GM12892 (cell line): ENCODE results near the gene CPSF2.

Experiments used
- POLR2A ChIP-seq: IDR thresholded peaks from 2 replicates; pipeline ENCODE4 v1.6.1; 2011; ENCODE audit warnings: low read depth, low read length, control low read depth
- TAF1 ChIP-seq: IDR thresholded peaks from 2 replicates; pipeline ENCODE4 v1.6.1; 2011; ENCODE audit warnings: low read depth, mild to moderate bottlenecking, control low read depth, low read length, borderline replicate concordance

DNA sequence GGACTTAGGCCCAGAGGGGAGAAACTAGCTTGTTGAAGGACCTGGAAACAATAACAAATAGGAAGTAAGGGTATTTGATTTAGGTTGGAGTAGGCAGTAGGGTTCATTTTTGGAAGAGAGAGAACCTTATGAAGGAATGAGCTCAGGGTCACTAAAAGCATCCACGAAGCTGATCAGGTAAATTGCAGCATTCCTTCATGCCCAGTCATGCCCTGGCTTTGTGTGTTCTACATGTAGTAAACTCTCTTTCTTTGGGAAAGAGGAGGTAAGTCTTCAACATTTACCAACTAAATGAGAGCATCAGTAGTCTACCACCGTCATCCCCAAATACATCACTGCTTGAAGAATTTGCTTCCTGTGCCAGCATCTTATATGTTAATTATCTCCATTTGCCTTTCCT is 54.7 kb downstream of the CPSF2 start:
- TF ChIP-seq POLR2A (no peak), TAF1 (no peak)
